Tibial nerve (tissue), 4 donors: ENCODE results near the gene ARID3C. TPM values are rescaled to one million over a fixed set of nuclear protein-coding genes. Genes with fewer than 3 reads are reported as not detected.

ENCODE experiments used
- DNase-seq, 2 donors: peaks; one replicate each; pipeline ENCODE4 v3.0.0-alpha.2; 2019; ENCODE audit warnings: low spot score in 2 of 2
- H3K27ac ChIP-seq, 4 donors: fragments of 200-600 bp; sonication (generic) in 3 of 4; one replicate each; pipeline ENCODE4 v1.5.1; 2017 to 2019; ENCODE audit warnings: mild to moderate bottlenecking in 1 of 4
- H3K27me3 ChIP-seq, 2 donors: fragments of 200-600 bp; sonication (generic) in 1 of 2; one replicate each; pipeline versions ENCODE4 v1.5.1 to v1.6.0; 2017 to 2019
- H3K36me3 ChIP-seq, 3 donors: fragments of 200-600 bp; sonication (generic); one replicate each; pipeline ENCODE4 v1.5.1; 2018 to 2019
- H3K4me1 ChIP-seq, 4 donors: fragments of 200-600 bp; sonication (generic) in 3 of 4; one replicate each; pipeline ENCODE4 v1.5.1; 2017 to 2019
- H3K4me3 ChIP-seq, 4 donors: fragments of 200-600 bp; sonication (generic) in 3 of 4; one replicate each; pipeline ENCODE4 v1.5.1; 2017 to 2019; ENCODE audit warnings: mild to moderate bottlenecking in 1 of 4, moderate library complexity in 1 of 4
- H3K9me3 ChIP-seq, 4 donors: fragments of 200-600 bp; sonication (generic) in 3 of 4; one replicate each; pipeline ENCODE4 v1.5.1; 2017 to 2019
- EP300 ChIP-seq, 2 donors: sonication (generic); formaldehyde crosslinking; IDR thresholded peaks; one replicate each; pipeline ENCODE4 v1.6.1; 2017; ENCODE audit warnings: antibody characterized with exemption in 2 of 2, mild to moderate bottlenecking in 1 of 2
- POLR2A ChIP-seq, 2 donors: fragments of 450-650 bp; IDR thresholded peaks; one replicate each; pipeline ENCODE4 v1.6.1; 2017; ENCODE audit warnings: antibody characterized with exemption in 2 of 2, mild to moderate bottlenecking in 2 of 2, moderate library complexity in 2 of 2
- WGBS, 2 donors: methylation state at CpG; one replicate each; pipeline ENCODE4 v1.1.5; 2018; 5-methylcytosine and 5-hydroxymethylcytosine counted together
- total RNA-seq, 4 donors: library from RNA; depleted of rRNA; stranded (reverse); fragments of >200 nt; gene quantifications; one replicate each; pipeline ENCODE4 v1.1.0, GENCODE V29; 2016
- TF ChIP-seq, protein P1 (sequence below), 5 experiments: fragments of 200-600 bp in 3 of 5; fragments of 450-650 bp in 2 of 5; sonication (generic) in 3 of 5; IDR thresholded peaks; one replicate each; pipeline ENCODE4 v1.5.1; 2016 to 2019; ENCODE audit warnings: antibody characterized with exemption in 5 of 5, mild to moderate bottlenecking in 3 of 5, moderate library complexity in 2 of 5

ARID3C gene
- total RNA-seq, 4 donors from 2014 or later = 0.30 to 2.1 (median 1.3) TPM

DNA sequence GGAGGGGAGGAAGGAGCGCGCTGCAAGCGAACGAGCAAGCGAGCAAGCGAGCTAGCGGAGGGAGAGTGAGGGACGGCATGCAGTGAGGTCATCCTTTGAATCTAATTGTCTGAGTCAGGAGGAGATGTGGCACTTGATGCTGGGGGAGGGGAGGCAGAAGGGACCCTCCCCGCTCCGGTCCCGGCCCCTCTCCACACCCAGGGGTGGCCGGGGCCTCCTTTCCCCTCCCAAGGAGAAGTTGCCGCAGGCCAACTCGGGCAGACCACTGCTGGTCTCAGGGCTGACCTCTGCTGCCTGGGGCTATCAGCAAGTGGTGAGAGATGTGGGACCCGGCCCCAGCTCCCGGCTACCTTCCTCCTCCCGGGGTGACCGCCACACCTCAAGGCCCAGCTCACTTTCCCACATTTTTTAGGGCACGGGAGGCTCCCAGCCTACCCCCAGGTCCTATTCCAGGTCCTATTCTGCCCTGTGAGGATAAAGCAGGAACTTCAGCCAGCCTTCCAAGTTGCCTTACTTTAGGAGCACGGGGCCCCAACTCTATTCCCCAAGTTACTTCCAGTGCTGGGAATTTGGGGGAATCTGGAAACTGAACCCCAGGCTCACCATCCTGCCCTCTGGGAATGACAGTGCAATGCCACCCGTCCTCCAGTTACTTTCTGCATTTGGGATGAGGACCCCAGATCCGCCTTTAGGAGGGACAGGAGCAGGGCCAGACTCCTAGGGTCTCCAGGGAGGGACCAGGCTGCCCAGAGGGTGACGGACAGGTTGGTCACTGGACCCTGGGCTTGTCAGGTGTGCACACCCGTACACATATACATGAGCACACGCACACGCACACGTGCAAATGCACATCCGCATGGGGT is 50.4 kb downstream of the ARID3C start:
- Histone ChIP-seq H3K27me3 (peaks cover 0 to 30% of the 10 kb centered on the region in 2 donors), H3K36me3 (no peaks in the 10 kb centered on the region)
- 31 to 32% methylated on average over 27 of the region's 28 CpGs for WGBS, 2 donors

DNA sequence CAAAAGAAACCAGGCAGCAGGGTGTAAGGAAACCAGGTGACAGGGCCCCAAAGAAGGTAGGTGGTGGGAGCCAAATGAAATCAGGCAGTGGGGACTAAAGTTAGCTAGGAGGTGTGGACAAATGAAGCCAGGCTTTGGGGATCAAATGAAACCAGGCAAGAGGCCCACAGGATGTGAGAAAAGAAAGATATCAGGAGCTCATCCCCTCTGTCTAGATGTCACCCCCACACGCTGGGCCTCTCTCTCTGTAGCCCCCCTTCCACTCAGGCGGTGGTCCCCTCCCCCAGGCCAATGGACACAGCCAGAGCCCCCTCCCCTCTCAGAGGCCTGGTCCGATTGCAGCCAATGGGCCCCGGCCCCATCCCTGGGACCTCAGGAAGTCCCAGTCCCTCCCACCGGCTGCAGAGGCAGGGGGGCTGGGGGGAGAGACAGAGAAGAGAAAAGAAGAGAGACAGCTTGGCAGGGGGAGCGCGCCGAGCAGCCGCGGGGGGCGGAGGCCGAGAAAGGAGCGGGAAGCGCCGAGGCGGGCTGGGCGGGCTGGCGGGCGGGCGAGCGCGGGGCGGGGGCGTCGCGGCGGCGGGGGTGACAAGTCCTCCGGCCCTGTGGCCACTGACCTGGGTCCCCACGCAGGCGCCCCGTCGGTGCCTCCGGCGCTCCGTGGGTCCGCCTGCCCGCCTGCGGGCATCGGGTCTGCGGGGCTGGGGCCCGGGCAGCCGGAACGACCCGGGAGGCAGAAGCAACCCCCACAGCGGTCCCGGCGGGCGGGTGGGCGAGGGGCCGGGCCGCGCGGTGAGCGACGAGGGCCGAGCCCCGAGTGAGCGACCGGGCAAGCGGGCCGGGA is 51.2 kb downstream of the ARID3C start:
- H3K27ac ChIP-seq = peak overlapping the region in 2 of 4 donors; percentile 46 to 60
- peak overlapping the region in 3 of 4 donors; percentile 5 to 50 (median 24) for H3K4me3 ChIP-seq

More for the DNA sequence above, 50.4 kb downstream of the ARID3C start:
- Histone ChIP-seq H3K4me3 (peak overlapping the region in 3 of 4 donors; percentile 5 to 50 (median 24)), H3K27ac (peak overlapping the region in 2 of 4 donors; percentile 46 to 48), H3K9me3 (no peaks in the 10 kb centered on the region), H3K4me1 (peaks cover 0 to 63% (median 5%) of the 10 kb centered on the region in 4 donors)
- no peak for DNase-seq
- TF ChIP-seq POLR2A (IDR thresholded peaks at IDR 0.05) (no peak), EP300 (IDR thresholded peaks at IDR 0.05) (no peak)
- TF ChIP-seq, protein P1, sequence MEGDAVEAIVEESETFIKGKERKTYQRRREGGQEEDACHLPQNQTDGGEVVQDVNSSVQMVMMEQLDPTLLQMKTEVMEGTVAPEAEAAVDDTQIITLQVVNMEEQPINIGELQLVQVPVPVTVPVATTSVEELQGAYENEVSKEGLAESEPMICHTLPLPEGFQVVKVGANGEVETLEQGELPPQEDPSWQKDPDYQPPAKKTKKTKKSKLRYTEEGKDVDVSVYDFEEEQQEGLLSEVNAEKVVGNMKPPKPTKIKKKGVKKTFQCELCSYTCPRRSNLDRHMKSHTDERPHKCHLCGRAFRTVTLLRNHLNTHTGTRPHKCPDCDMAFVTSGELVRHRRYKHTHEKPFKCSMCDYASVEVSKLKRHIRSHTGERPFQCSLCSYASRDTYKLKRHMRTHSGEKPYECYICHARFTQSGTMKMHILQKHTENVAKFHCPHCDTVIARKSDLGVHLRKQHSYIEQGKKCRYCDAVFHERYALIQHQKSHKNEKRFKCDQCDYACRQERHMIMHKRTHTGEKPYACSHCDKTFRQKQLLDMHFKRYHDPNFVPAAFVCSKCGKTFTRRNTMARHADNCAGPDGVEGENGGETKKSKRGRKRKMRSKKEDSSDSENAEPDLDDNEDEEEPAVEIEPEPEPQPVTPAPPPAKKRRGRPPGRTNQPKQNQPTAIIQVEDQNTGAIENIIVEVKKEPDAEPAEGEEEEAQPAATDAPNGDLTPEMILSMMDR (IDR thresholded peaks at IDR 0.05) = no peak

DNA sequence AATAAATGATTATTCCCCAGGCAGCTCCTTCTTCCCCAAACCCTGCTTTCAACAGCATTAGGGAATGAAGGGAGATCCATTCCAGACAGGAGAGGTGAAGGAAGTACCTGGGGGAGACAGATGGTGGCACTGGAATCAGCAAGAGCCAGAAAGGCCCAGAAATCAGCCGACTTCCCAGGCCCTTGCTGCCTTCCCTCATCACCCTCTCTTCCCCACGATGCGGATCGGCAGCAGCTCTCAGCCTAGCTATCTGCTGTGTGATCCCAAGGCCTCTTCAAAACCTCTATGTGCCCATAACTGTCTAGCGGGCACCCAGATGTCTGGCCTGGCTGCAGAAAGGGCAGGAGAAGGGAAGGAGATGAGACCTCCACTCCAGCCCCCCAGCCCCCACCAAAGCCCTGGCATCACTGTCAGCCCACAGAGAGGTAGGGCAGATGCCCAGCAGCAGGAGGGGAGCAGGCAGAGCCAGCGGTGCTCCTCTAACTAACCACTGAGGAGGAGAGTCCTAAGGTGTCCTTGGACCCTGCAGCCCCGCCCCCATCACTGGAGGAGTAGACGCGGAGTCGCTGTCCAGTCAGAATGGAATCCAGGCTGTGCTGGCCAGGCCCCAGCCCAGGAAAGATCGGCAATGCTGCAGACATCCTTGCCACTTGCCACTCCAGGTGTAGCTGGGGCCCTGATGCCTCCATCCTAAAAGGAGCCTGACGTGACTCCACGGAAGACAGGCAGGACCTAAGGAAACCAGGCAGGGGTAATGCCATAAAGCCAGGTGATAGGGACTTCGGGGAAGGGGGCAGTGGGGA is 52.1 kb downstream of the ARID3C start:
- peak overlapping the region in 2 of 4 donors; percentile 13 to 38 for H3K27ac ChIP-seq
- 63 to 72% methylated on average over 10 to 14 of the region's 14 CpGs for WGBS, 2 donors

More for the DNA sequence above, 51.2 kb downstream of the ARID3C start:
- WGBS, 2 donors = 4 to 12% methylated on average over 6 to 42 of the region's 62 CpGs
- Histone ChIP-seq H3K9me3 (no peaks in the 10 kb centered on the region), H3K36me3 (no peaks in the 10 kb centered on the region), H3K4me1 (peaks cover 0 to 72% (median 5%) of the 10 kb centered on the region in 4 donors), H3K27me3 (peaks cover 0 to 30% of the 10 kb centered on the region in 2 donors)
- DNase-seq = no peak
- no peak for TF ChIP-seq POLR2A (IDR thresholded peaks at IDR 0.05)
- TF ChIP-seq EP300 (IDR thresholded peaks at IDR 0.05) = no peak
- TF ChIP-seq, protein P1 (IDR thresholded peaks at IDR 0.05) = no peak

DNA sequence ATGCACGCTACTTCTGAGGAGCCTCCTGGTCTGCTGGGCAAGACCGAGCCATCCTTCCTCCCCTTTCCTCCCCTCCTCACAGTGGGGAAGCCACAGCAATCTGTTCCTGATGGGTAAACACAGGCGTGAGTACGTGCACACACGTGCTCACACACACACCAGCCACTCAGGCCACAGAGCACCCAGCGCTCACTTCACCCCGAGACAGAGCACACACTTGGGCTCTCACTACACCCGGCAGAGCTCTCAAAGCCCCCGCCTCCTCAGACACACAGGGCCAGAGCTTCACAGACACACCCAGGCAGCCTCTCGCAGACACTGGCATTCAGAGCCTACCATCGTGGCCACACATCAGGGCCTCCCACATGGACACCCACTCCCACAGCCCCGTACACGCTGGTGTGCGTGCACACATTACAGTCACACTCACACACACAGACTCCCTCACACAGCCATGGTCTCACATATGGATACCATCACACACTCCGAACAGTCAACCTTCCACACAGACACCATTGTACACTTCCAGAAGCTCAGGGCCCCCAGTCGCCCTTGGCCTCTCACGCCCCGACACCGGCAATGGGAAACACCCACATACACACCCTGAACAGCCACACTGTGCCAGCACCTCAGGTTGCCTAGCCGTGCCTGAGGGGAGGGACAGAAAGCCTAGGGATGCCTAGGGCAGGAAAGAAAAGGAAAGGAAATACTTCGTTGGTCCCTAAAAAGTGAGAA is 52.8 kb downstream of the ARID3C start:
- WGBS, 2 donors = 49 to 65% methylated on average over 14 to 21 of the region's 21 CpGs
- H3K27me3 ChIP-seq = peaks cover 0 to 29% of the 10 kb centered on the region in 2 donors

More for the DNA sequence above, 52.1 kb downstream of the ARID3C start:
- Histone ChIP-seq H3K36me3 (no peaks in the 10 kb centered on the region), H3K27me3 (peaks cover 0 to 30% of the 10 kb centered on the region in 2 donors), H3K4me1 (peaks cover 0 to 79% (median 5%) of the 10 kb centered on the region in 4 donors), H3K4me3 (no peak overlapping the region), H3K9me3 (no peaks in the 10 kb centered on the region)
- TF ChIP-seq, protein P1 (IDR thresholded peaks at IDR 0.05) = no peak
- TF ChIP-seq EP300 (IDR thresholded peaks at IDR 0.05) = no peak
- no peak for TF ChIP-seq POLR2A (IDR thresholded peaks at IDR 0.05)
- no peak for DNase-seq

More for the DNA sequence above, 52.8 kb downstream of the ARID3C start:
- Histone ChIP-seq H3K27ac (peak overlapping the region in 2 of 4 donors; percentile 13 to 38), H3K4me3 (no peak overlapping the region), H3K4me1 (peaks cover 0 to 87% (median 5%) of the 10 kb centered on the region in 4 donors), H3K9me3 (no peaks in the 10 kb centered on the region), H3K36me3 (no peaks in the 10 kb centered on the region)
- no peak for TF ChIP-seq EP300 (IDR thresholded peaks at IDR 0.05)
- TF ChIP-seq POLR2A (IDR thresholded peaks at IDR 0.05) = no peak
- TF ChIP-seq, protein P1 (IDR thresholded peaks at IDR 0.05) = no peak
- DNase-seq = no peak
